SW480 (cell line): ENCODE measurements around the gene WWC1.

Source experiments
- DNase-seq: peaks from one replicate; pipeline ENCODE4 v3.0.0-alpha.2; 2016; ENCODE audit warnings: low spot score

WWC1 gene

DNA sequence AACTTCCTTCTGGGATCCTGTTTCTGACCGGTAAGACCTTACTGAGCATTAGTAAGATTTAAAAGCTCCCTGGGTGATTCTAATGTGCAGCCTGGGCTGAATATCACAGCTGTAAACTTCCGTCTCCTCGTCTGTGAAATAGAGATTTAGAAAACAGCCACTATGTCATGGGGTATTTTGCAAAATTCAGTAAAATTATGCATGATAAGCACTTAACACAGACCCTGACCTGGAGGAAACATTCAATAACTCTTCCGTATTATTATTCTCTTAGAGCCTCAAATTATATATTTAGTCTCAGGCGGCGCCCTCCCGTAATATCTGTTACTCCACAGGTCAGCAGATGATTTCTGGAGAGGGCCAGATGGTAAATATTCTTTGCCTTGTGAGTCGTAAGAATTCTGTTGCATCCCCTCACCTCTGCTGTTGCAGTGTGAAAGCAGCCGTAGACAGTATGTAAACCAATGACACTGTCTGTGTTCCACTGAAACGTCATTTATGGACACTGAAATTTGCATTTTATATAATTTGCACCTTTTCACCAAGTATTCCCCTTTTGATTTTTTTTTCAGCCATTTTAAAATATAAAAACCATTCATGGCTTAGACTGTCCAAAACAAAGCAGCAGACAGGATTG, 155.7 kb downstream of the WWC1 start:
- no peak for DNase-seq

DNA sequence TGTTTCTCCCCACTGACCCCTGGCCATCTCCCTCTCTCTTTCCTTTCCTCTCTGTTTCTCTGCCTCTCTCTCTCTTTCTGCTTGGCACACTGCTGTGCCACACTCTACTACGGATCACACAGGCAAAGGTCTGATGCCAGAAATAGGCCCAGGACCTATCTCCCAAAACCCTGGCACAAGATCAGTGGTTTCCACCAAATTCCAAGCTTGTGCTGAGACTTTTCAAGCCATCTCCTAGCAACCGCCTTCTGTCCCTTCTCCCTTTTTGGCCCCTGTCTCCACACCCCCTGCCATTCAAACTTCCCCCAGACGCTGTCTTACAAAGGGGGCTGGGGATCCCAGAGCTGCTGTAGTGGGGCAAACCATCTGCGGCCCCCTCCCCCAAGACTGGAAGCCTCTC, 156.4 kb downstream of the WWC1 start:
- DNase-seq, result no peak

DNA sequence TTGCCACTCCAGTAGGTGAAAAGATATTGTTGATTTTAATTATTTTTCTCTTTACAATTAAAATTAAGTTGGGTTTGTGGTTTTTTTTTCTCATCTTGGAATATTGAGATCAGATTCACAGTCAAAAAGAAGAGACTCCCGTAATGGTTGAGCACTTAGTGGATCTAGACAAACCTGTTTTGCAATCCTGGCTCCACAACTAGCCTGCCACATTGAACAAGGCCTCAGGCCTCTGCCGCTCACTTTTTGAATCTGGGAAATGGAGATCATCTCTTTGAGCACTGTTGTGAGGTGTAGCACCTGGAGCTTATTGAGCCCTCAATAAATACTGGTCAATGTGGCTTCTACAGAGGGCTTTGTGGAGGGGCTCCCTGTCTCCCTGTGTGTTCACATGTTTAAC, 157.7 kb downstream of the WWC1 start:
- DNase-seq, result no peak

DNA sequence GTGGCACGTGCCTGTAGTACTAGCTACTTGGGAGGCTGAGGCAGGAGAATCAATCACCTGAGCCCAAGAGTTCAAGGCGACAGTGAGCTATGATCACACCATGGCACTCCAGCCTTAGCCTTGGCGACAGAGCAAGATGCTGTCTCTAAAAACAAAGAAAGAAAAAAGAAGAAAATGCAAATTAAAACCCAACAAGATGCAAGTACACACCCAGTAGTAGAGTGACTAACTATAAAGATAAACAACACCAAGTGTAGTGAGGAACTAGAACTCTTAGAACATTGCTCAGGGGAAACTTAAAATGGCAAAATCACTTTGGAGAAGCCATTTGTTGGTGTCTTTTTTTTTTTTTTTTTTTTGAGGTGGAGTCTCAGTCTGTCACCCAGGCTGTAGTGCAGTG, 160.1 kb downstream of the WWC1 start:
- no peak for DNase-seq

DNA sequence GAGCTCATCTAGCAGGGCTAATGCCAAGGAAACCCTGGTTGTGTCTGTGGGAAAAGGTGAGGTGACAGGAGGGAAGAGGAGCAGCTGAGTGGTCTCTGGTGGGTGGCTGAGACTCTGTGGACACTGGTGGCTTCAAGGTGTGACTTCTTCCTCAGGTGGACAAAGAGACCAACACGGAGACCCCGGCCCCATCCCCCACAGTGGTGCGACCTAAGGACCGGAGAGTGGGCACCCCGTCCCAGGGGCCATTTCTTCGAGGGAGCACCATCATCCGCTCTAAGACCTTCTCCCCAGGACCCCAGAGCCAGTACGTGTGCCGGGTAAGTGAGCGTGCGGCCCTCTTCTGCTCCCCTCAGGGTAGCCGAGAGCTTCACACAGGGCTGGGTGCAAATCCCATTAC, 163.8 kb downstream of the WWC1 start:
- no peak for DNase-seq

DNA sequence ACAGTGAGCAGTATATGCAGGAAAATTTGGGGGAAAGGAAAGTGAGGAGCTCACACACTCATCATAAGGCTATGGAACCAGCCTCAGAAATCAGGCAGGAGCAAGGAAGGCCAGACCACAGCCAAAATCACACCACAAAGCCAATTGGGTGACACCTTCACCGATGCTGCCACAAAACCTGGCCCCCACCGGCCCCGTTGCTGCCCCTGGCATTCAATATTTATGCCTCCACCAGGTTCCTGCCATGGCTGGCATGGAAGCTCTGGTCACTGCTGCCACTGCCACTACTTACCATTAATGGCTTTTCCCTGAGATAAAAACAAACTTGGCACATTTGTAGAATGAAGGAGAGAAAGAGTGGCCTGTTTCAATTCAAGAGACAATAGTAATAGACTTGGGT, 166.1 kb downstream of the WWC1 start:
- no peak for DNase-seq

DNA sequence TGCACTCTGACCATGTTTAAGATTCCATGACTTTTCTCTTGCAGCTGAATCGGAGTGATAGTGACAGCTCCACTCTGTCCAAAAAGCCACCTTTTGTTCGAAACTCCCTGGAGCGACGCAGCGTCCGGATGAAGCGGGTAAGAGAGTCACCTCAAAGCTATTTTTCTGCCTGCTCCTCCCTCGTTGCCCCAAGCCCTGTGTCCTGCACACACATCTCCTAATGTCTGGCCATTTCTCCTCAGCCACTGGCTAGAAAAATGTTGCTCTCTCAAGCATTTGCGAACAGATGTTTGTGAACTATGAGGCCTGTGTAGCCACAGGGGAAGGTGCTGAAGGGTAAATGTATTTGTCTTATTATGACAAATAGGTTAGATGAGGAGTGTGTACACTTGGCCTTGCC, 169.2 kb downstream of the WWC1 start:
- DNase-seq, result no peak

DNA sequence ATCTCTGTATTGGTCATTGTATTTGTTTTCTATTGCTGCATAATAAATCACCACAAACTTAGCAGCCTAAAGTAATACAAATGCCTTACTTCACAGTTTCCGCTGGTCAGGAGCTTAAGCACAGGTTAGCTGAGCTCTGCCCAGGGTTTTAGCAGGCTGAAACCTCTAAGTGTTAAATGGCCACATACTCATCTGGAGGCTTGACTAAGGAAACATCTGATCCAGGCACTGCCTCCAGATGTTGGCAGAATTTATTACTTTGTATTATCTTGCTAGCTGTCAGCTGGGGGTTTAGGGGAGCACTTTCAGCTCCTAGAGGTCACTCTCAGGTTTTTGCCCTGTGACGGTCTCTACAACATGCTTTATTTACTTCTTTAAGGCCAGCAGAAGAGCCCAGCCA, 171.6 kb downstream of the WWC1 start:
- DNase-seq, result no peak

DNA sequence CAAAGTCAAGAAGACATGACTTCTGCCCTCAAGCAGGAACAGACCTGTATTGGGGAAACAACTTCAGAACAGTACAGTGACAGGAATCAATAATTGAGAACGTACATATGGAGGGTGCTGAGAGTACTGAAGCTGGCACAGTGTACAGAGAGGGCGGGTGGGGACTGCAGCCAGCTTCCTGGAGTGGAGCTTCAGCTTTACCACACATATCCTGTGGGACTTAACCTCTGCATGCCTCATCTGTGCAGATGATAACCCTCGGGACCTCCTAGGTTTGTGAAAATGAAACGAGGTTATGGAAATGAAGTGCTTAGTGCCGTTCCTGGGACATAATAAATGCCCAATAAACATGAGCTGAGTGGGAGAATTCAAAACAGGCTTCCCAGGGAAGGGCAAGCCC, 172.8 kb downstream of the WWC1 start:
- DNase-seq, result no peak

DNA sequence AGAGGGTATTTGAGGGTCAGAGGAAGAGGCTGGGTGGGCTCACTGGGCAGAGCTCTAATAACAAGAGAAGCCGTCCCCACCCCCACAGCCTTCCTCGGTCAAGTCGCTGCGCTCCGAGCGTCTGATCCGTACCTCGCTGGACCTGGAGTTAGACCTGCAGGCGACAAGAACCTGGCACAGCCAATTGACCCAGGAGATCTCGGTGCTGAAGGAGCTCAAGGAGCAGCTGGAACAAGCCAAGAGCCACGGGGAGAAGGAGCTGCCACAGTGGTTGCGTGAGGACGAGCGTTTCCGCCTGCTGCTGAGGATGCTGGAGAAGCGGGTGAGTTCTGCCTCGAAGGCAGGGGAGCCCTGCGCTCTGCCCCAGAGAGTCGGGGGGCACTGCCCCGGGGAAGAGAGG, 173.2 kb downstream of the WWC1 start:
- DNase-seq, result no peak

DNA sequence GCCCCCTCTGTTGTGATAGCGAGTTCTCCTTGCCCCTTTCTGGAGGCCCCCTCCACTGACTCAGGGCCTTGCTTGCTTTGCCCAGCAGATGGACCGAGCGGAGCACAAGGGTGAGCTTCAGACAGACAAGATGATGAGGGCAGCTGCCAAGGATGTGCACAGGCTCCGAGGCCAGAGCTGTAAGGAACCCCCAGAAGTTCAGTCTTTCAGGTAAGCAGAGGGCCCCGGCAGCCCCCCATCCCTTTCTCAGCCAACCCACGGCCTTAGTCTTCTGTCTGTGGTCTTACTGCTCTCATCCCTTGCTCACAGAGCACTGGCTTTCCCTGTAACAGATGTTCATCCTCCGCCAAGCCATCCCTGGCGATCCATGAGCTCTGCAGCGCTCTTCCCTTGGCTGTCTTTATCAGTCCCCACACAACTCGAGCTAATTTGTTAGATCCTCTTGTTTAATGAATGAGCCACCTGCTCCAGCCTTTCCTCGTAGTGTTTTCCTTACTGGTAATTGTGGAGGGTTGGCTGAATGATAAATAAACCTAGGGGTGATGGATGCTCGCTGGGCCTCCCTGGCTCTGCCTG, 176.4 kb downstream of the WWC1 start:
- no peak for DNase-seq

DNA sequence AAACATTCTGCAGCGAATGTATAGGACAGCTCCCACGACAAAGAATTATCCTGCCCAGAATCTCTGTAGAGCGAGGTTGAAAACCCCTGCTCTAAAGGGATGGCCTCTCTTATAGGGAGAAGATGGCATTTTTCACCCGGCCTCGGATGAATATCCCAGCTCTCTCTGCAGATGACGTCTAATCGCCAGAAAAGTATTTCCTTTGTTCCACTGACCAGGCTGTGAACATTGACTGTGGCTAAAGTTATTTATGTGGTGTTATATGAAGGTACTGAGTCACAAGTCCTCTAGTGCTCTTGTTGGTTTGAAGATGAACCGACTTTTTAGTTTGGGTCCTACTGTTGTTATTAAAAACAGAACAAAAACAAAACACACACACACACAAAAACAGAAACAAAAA, 177.4 kb downstream of the WWC1 start:
- no peak for DNase-seq

DNA sequence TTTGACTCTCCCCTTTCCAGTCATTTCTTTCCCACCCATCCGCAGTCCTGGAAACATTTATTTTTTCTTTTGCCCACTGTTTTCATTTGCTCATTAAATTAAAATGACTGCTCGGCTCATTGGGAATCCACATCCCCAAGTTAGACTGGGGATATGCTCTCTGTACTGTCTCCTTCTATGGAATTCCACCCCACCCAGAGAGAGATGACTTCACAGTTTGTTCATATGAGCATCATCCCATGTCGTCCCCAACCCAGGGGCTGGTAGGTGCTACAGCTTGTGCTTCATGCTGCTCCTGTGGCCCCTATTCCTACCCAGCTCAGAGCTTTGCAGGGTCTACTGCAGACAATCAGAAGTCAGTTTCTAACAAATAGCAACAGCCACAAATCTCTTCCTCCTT, 178.4 kb downstream of the WWC1 start:
- no peak for DNase-seq

DNA sequence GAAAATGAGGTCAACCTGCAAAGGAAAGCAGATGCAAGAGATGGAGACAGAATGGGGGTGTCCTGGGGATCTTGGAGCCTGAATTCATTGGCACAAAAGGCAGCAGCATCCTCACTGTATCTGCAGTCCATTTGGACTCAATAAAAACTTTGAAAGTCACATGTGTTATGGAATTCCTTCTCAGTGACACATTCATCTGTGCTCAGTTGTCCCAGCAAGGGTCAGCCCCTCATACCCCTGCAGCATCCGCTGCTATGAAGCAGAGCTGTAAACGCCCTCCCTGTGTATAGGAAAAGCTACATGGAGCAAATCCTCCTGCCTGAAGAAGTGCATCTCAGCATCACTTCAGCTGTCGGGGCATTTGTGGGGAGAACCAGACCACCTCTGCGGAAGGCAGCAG, 180.3 kb downstream of the WWC1 start:
- DNase-seq, result no peak

DNA sequence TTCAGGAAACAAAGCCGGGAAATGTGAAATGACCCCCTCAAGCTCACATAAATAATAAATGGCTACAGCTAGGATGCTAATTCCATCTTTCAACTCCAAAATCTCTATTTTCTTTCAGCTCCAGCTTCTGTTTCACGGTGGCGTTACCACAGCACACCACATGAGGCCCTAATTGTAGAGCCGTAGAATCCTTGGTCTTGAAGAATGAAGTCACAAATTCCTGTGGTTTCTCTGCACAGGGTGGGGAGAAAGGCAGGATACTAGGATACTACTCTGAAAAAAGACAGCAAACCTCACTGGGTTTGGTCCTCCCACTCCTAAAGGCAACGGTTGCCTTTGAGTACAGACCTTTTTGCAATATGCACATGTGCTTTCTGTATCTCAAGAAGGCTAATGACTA, 180.9 kb downstream of the WWC1 start:
- peak; percentile 74 for DNase-seq

DNA sequence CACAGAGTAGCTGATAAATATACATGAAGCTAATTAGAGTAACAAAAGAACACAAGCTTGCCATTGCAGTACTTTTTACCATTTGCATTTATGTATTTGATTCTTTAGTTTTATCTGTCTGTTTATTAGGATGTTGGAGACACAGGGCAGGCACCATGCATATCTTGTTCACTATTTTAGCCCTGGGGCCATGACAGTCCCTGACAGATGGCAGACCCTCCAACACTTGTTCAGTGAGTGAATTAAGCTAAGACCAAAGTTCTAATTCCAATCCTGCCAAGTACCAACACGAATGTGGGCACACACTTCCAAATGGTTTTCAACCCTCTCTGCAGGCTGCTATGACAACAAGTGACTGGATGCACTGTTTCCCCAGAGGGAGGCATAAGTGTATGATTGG, 182.9 kb downstream of the WWC1 start:
- no peak for DNase-seq

DNA sequence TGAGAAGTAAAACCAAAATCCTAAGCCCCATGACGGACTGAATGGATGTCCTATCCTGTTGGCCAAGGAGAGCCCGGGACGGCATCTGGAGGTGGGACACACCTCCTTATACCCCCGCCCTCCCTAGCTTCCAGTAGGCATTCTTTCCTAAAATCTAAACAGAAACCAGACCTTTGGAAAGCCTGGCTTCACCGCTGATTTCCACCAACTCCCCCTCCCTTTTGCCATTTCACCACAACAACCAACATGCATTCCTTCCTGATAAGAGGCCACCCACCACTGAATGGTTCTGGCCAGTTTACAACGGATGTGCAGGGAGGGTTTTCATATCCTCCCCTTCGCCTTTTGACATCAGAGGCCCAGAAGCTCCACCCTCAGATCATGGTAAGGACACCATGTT, 185.6 kb downstream of the WWC1 start:
- DNase-seq, result peak; percentile 71

DNA sequence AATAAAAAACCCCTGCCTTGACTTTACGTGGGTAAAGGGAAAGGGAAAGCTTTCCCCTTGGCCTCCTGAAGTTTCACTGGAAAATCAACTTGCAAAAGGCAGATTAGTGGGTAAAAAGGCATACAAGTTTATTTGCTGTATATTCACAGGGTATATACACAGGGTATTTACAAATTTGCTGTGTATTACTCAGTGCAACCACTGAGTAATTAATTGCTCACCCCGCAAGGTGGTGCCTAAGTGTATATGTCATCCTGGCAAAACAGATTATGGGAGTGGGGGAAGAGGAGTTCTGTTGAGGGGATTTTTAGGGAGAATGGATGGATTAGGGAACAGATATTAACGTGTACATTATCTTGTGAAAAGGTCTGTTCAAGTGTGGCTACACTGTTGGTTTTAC, 187.7 kb downstream of the WWC1 start:
- DNase-seq, result no peak

DNA sequence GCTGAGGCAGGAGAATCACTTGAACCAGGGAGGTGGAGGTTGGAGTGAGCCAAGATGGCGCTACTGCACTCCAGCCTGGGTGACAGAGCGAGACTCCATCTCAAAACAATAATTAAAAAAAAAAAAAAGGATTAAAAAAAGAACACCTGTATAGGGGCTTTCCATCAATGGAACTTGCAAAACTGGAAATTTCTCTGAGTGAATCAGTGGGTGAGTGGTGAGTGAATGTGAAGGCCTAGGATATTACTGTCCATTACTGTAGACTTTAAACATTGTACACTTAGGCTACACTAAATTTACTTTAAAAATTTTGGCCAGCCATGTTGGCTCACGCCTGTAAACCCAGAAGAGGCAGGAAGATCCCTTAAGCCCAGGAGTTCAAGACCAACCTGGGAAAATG, 189.2 kb downstream of the WWC1 start:
- DNase-seq, result no peak

DNA sequence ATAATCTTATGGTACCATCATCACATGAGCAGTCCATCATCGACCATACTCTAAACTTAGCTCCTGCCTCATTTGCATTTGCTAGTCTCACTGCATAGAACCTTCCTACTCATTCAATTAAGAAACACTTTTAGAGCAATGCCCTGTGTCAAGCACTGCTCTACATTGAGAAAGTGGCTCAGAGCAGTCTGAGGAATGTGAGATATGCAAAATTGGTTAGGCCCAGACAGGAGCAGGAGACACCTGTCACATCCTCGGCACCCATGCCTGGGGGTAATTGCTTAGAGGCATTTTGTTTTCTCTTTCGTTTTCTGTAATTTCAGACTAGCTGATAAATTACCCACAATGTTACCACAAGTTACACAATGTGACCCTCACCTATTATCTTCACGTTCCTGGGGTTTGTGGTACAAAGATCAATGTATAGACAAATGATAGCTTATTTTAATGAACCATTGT, 189.9 kb downstream of the WWC1 start:
- DNase-seq, result no peak

DNA sequence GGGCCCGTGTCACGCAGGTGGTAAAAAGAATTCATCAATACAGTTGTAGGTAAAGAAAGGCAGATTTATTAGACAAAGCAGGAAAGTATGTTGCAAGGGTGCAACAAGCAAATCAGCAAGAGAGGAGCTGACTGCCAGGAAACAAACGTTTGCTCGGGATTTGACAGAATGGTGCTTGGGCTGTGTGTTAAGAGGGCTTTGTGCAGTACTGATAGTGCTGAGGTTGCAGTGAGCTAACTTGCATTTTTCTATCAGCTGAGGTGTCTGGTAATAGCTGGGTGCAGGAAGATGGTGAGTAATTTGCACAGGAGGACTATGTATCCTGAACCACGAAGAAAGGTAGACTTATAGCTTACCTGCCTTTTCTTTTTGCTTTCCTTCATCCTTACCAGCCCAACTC, 190.9 kb downstream of the WWC1 start:
- DNase-seq, result no peak

DNA sequence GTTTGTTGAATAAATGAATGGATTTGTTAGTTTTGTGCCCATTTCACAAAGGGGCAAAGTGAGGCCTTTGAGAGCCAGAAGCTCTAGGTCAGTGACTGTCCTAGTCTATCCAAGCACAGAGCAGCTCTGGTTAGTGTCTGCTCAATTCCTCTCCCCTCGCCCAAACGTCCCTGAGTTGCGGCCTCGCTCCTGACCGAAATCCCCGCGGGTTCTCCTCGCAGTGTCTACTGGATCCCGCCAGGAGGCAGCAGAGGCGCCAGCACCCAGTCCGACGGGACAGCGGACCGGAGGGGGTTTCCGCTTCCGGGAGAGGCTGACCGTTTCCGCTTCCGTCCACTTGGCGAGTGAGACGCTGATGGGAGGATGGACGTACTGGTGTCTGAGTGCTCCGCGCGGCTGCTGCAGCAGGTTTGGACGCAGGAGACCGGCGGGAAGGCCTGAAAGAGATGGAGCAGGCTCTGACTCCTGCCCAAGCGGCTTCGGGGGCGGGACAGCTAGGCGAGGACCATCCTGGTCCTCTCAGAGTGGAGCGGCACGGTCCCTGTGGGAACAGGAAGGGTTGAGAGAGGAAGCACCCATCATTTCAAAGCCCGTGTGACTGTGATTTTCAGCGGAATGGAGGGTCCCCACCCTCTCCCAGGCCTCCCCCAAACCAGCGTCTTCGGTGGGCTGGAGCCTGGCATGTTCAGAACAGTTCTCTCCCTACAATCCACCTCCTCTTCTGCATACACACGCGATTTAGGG, 194.9 kb downstream of the WWC1 start, which contains the start of gene RARS1:
TSS of gene RARS1 (plus strand) at position 336 of the 744 bp plus-strand sequence. CDS start at position 364, 28 bp downstream.
- peak; percentile 93 for DNase-seq

DNA sequence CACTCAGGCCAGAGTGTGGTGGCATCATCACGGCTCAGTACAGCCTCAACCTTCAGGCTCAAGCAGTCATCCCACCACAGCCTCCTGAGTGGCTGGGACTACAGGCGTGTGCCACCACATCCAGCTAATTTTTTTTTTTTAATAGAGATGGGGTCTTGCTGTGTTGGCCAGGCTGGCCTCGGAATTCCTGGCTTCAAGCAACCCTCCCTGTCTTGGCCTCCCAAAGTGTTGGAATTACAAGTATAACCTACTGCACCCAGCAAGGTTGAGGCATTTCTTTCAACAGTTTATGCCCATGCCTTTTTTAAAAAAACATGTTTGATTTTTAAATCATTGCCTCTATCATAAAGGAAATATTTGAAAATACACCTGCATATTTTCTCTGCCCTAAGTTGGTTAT, 197.6 kb downstream of the WWC1 start:
- DNase-seq, result no peak
